Glomerular endothelial cell (primary cell): ENCODE results near the gene DPH1. TPM values are rescaled to one million over a fixed set of nuclear protein-coding genes. Genes with fewer than 3 reads are reported as not detected.

Source experiments
- DNase-seq: peaks from one replicate; pipeline ENCODE4 v3.0.0-alpha.2; 2011; ENCODE audit warnings: low read depth, low spot score; ENCODE audit errors: extremely low read depth
- total RNA-seq: library from RNA; depleted of rRNA; stranded (reverse); fragments of >200 nt; gene quantifications from 2 replicates; pipeline ENCODE4 v1.2.3, GENCODE V29; 2015

The DPH1 gene
- total RNA-seq, 1 donor from 2014 or later = 25.4 TPM

GRCh38 chr17:2048805-2049204 is 18.9 kb downstream of the DPH1 start:
- DNase-seq = no peak

- no peak for DNase-seq
Measured at GRCh38 chr17:2049333-2050299, 19.7 kb downstream of the DPH1 start.

DNA sequence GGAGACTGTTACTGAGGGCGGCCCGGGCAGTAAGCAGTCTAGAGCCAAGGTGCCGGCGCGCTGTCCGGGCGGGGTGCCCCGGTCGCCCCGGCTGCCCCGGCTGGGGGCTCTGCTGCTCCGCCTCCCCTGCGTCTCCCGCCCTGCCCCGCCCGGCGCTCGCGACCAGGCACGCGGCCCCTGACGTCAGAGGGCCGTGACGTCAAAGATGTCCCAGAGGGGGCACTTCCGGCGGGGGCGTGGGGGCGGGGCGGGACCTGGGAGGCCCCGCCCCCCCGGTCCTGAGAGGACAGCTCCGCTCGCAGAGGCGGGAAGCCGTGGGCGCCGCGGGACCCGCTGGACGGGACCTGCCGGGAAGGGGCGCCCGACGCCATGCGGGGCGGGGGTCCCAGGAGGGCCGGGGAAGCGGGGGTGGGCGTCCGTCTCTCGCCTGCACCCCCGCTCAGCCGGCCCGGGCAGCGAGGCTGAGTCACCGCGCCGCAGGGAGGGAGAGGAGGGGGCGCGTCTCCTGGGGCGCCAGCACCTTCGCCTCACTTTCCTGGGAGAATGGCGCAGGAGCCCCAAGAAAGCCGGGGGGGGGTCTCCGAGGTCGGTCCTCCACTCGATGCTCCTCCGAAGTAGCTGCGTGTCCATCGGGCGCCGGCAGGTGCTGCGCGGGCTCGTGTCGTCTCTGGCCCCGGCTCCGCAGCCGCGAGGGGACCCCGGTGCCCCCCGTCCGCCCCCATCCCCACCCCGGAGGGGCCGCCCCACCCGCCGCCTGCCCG is 20.5 kb downstream of the DPH1 start:
- no peak for DNase-seq

- no peak for DNase-seq
Measured at GRCh38 chr17:2051061-2051932, 21.3 kb downstream of the DPH1 start.

DNA sequence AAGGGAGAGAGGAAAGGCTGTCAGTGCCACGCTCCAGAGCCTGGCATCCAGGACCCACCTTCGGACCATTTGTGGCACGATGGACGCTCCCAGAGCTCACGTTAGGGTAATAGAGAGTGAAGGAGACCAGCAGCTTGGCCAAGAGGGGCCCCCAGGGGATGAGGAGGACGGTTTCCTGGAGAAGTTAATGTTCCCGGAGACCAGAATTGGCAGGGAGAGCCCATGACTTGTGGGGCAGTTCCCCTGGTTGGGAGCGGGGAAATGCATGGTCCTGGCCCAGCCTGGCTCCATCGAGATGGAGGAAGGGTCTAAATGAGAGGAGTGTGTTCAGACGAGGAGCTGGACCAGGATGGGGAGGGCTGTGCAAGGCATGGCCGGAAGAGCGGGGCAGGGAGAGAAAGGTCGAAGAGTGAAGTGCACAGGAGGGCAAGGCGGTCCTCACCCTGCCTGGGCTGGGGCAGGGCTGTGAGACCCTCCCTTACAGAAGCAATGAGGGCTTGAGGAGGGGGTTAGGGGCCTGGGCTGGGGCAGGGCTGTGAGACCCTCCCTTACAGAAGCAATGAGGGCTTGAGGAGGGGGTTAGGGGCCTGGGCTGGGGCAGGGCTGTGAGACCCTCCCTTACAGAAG is 22.1 kb downstream of the DPH1 start:
- no peak for DNase-seq

- DNase-seq = no peak
Measured at GRCh38 chr17:2053380-2054261, 23.7 kb downstream of the DPH1 start.

- no peak for DNase-seq
Measured at GRCh38 chr17:2054262-2054511, 24.2 kb downstream of the DPH1 start.

DNA sequence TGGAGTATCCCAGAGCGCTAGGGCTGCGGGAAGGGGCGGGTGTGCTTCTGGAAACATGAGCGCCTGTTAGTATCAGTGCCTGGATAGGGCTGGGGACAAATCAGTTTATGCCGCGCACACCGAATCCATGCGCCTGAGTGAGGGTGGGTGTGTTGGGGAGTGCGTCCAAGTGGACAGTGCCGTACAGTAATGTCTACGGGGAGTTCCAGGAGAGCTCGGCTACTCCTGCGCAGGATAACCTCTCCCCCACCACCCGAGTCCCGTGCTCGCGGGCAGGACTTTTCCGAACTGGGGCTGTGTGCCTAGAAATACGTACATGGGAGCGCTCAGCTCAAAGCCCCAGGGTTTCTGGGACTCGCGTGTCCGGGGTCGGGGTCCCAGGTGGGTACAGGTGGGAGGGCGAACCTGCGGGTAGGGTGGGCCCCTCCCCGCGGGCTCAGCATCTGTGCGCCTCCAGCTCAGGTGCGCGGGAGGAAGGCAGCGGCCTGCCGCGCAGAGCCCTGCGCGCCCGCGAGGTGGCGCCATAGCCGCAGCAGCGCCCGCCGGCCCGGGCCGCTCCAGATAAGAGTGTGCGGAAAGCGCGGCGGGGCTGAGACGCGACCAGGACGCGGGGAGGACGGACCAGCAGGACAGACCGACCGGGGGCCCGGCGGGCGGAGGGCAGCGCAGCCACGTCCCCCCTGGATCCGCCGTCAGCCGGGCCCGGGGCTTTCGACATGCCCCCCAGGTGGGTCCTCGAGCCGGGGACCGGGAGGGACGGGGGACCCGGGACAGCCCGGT is 24.7 kb downstream of the DPH1 start, which contains the start of gene HIC1:
Gene HIC1 (plus strand): TSS at position 592 of the 780 bp plus-strand sequence. CDS start 1,588 bp downstream, outside the sequence.
- no peak for DNase-seq

DNA sequence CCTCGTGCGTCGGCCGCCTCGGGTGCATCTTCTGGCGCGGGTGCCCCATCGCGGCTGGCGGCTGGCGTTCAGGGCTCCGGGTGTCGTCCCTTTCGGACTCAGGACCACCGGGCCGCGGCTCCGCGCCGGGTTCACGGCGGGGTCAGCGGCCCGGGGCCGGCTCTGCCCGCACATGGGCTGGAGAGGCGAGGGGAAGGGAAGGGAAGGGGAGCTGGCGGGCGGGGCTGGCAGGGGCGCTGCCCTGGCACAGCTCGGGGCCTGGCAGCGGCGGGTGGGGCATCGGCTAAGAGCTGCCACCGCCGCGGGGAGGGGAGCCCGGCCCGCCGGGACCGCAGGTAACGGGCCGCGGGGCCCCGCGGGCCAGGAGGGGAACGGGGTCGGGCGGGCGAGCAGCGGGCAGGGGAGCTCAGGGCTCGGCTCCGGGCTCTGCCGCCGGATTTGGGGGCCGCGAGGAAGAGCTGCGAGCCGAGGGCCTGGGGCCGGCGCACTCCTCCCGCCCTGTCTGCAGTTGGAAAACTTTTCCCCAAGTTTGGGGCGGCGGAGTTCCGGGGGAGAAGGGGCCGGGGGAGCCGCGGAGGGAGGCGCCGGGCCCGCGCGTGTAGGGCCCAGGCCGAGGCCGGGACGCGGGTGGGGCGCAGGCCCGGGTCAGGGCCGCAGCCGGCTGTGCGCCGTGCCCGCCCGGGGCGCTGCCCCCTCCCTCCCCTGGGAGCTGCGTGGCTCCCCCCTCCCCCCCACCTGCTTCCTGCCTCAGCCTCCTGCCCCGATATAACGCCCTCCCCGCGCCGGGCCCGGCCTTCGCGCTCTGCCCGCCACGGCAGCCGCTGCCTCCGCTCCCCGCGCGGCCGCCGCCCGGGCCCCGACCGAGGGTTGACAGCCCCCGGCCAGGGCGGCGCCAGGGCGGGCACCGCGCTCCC is 25.6 kb downstream of the DPH1 start:
- no peak for DNase-seq

GRCh38 chr17:2056206-2057174 is 26.5 kb downstream of the DPH1 start:
- no peak for DNase-seq

DNA sequence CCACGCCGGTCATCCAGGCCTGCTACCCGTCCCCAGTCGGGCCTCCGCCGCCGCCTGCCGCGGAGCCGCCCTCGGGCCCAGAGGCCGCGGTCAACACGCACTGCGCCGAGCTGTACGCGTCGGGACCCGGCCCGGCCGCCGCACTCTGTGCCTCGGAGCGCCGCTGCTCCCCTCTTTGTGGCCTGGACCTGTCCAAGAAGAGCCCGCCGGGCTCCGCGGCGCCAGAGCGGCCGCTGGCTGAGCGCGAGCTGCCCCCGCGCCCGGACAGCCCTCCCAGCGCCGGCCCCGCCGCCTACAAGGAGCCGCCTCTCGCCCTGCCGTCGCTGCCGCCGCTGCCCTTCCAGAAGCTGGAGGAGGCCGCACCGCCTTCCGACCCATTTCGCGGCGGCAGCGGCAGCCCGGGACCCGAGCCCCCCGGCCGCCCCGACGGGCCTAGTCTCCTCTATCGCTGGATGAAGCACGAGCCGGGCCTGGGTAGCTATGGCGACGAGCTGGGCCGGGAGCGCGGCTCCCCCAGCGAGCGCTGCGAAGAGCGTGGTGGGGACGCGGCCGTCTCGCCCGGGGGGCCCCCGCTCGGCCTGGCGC is 27.3 kb downstream of the DPH1 start:
- no peak for DNase-seq

- DNase-seq = no peak
Measured at GRCh38 chr17:2057760-2058585, 28.0 kb downstream of the DPH1 start.

DNA sequence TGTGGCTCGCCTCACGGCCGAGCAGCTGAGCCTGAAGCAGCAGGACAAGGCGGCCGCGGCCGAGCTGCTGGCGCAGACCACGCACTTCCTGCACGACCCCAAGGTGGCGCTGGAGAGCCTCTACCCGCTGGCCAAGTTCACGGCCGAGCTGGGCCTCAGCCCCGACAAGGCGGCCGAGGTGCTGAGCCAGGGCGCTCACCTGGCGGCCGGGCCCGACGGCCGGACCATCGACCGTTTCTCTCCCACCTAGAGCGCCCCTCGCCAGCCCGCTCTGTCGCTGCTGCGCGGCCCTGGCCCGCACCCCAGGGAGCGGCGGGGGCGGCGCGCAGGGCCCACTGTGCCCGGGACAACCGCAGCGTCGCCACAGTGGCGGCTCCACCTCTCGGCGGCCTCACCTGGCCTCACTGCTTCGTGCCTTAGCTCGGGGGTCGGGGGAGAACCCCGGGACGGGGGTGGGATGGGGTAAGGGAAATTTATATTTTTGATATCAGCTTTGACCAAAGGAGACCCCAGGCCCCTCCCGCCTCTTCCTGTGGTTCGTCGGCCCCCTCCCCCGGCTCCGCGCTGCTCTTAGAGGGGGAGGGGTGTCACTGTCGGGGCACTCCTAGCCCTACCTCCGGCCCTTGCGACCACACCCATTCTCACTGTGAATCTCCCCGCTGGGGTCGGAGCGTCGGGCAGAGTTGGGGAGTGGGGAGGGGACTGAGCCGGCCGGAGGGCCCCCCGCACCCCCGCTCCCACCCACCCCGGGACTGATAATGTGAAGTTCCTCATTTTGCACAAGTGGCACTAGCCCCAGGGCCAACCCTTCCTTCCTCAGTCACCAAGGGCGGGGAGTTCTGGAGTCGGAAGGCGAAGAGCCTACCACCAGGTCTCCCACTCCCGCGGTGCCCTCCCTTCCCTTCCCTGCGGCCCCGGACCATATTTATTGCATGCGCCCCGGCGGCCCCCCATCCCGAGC is 28.9 kb downstream of the DPH1 start:
- no peak for DNase-seq
